ENCODE measurements around the gene GJC2. TPM values are rescaled to one million over a fixed set of nuclear protein-coding genes. Genes with fewer than 3 reads are reported as not detected.
A peak's percentile ranks its signal among the peaks of the same experiment; 100 is the strongest.

The GJC2 gene
- polyA plus RNA-seq, 3 donors = 0.15 TPM; not detected in 2

DNA sequence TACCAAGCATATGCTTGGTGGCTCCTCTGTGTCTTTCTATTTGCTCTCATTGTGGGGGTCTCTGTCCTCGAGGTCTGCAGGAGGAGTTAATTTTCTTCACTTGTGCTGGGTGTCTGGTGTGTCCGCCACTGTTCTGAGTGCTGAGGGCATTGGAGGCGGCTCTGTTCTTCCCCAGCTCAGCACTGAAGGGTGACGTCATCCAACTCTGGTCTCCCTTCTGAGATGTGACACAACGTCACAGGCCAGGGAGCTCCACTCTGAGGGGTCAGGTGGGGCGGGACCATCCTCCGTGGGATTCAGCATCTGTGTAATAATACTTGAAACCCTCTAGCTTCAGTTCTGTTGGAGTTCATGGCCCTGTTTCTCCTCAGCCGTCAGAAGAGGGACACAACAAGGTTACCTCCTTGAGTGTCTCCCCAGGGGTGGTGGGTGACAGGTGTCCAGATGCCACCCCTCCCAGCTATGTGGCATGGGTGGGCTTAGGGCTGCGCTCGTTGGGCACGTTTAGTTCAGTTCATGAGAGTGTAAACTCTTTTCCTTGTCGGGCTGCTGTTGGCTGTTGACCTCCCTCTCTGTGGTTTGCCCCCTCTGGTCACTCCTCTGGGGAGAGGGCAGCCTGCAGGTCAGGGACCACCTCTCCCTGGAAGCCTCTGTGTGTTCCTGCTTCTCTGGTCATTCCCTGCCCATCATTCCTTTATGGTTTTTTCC is 19.0 kb downstream of the GJC2 start:
- Histone ChIP-seq H4K20me1 (ENCODE audit: insufficient read depth, low read length) (no peaks in the 10 kb centered on the region), H3K27me3 (ENCODE audit: control insufficient read depth in 2 of 2, insufficient read depth in 2 of 2, low read length in 2 of 2) (no peaks in the 10 kb centered on the region), H3K4me2 (replicated peaks; ENCODE audit: extremely low read depth, low read length, poor library complexity, severe bottlenecking) (no peak overlapping the region), H3K9me3 (replicated peaks in 1 of 2; ENCODE audit: control insufficient read depth in 1 of 2, insufficient read depth in 1 of 2, low read length in 2 of 2) (peaks cover 0 to under 1% of the 10 kb centered on the region in 2 donors), H3K4me1 (ENCODE audit: control insufficient read depth in 1 of 2, insufficient read depth in 2 of 2, low read length in 2 of 2) (peaks cover 19 to 23% of the 10 kb centered on the region in 2 donors), H3K36me3 (replicated peaks in 1 of 2; ENCODE audit: control insufficient read depth in 1 of 2, insufficient read depth in 2 of 2, low read length in 2 of 2) (no peaks in the 10 kb centered on the region), H3K9ac (ENCODE audit: insufficient read depth, low read length, poor library complexity, severe bottlenecking) (no peak overlapping the region), H3K4me3 (replicated peaks in 1 of 3; ENCODE audit: low read depth in 2 of 3, low read length in 3 of 3) (no peak overlapping the region), H2AFZ (ENCODE audit: insufficient read depth, low read depth, low read length, poor library complexity, severe bottlenecking) (no peak overlapping the region), H3K79me2 (ENCODE audit: insufficient read depth, low read length) (peaks cover 17% of the 10 kb centered on the region), H3K27ac (ENCODE audit: low read depth in 1 of 2, low read length in 2 of 2) (peak overlapping the region in 1 of 2 donors; percentile 99)
- H3K27ac Mint-ChIP-seq = peak overlapping the region in 6 of 7 donors; percentile 20 to 89 (median 76)
- TF ChIP-seq CTCF (IDR thresholded peaks at IDR 0.05) = no peak
- peaks cover 32% of the 10 kb centered on the region for H3K4me1 Mint-ChIP-seq
- intact Hi-C loops (cut with micrococcal nuclease) = loop anchor here in 1 of 2 donors (5.0 kb wide), 1 partner anchor 36 kb away; no protein-coding TSS in a partner anchor
- 91% methylated on average over 10 of the region's 12 CpGs for WGBS (ENCODE audit: insufficient coverage)
- peaks cover 6 to 7% of the 10 kb centered on the region in 2 donors for H3K36me3 Mint-ChIP-seq
- no peak overlapping the region for H3K4me3 Mint-ChIP-seq
- DNase-seq = no peak
- peaks cover 0 to 1% (median 0%) of the 10 kb centered on the region in 7 donors for H3K9me3 Mint-ChIP-seq
- H3K27me3 Mint-ChIP-seq (ENCODE audit: low read depth in 3 of 3) = peaks cover 0 to 5% (median 2%) of the 10 kb centered on the region in 3 donors

GRCh38 chr1:228169345-228169744 is 19.6 kb downstream of the GJC2 start:
- Mint-ChIP-seq H3K9me3 (peaks cover 0 to 1% (median 0%) of the 10 kb centered on the region in 7 donors), H3K27me3 (ENCODE audit: low read depth in 3 of 3) (peaks cover 0 to 4% (median 0%) of the 10 kb centered on the region in 3 donors), H3K27ac (peak overlapping the region in 6 of 7 donors; percentile 62 to 89 (median 76)), H3K4me3 (no peak overlapping the region), H3K4me1 (peaks cover 26% of the 10 kb centered on the region), H3K36me3 (peaks cover 6 to 7% of the 10 kb centered on the region in 2 donors)
- Histone ChIP-seq H3K27ac (ENCODE audit: low read depth in 1 of 2, low read length in 2 of 2) (peak overlapping the region in 1 of 2 donors; percentile 99), H3K9ac (ENCODE audit: insufficient read depth, low read length, poor library complexity, severe bottlenecking) (no peak overlapping the region), H3K4me2 (replicated peaks; ENCODE audit: extremely low read depth, low read length, poor library complexity, severe bottlenecking) (no peak overlapping the region), H4K20me1 (ENCODE audit: insufficient read depth, low read length) (no peaks in the 10 kb centered on the region), H3K79me2 (ENCODE audit: insufficient read depth, low read length) (peaks cover 18% of the 10 kb centered on the region), H3K27me3 (ENCODE audit: control insufficient read depth in 2 of 2, insufficient read depth in 2 of 2, low read length in 2 of 2) (no peaks in the 10 kb centered on the region), H3K4me1 (ENCODE audit: control insufficient read depth in 1 of 2, insufficient read depth in 2 of 2, low read length in 2 of 2) (peaks cover 18 to 20% of the 10 kb centered on the region in 2 donors), H3K9me3 (replicated peaks in 1 of 2; ENCODE audit: control insufficient read depth in 1 of 2, insufficient read depth in 1 of 2, low read length in 2 of 2) (peaks cover 0 to 4% of the 10 kb centered on the region in 2 donors), H2AFZ (ENCODE audit: insufficient read depth, low read depth, low read length, poor library complexity, severe bottlenecking) (no peak overlapping the region), H3K4me3 (replicated peaks in 1 of 3; ENCODE audit: low read depth in 2 of 3, low read length in 3 of 3) (no peak overlapping the region), H3K36me3 (replicated peaks in 1 of 2; ENCODE audit: control insufficient read depth in 1 of 2, insufficient read depth in 2 of 2, low read length in 2 of 2) (no peaks in the 10 kb centered on the region)
- WGBS (ENCODE audit: insufficient coverage) = no CpG with 5 or more reads among the region's 2 CpGs
- intact Hi-C loops (cut with micrococcal nuclease) = loop anchor here in 1 of 2 donors (5.0 kb wide), 1 partner anchor 37 kb away; no protein-coding TSS in a partner anchor
- peak; percentile 32 to 86 (median 61) for DNase-seq
- no peak for TF ChIP-seq CTCF (IDR thresholded peaks at IDR 0.05)

Measured in CD14-positive monocyte (primary cell).